HepG2 (cell line): ENCODE data around the gene VCAN. TPM values are rescaled to one million over a fixed set of nuclear protein-coding genes. Genes with fewer than 3 reads are reported as not detected.

ENCODE experiments used
- ETV5 ChIP-seq: IDR thresholded peaks from 2 replicates; pipeline ENCODE4 v1.6.1; 2018; ENCODE audit warnings: missing biosample characterization, missing genetic modification reagents, inconsistent platforms, borderline replicate concordance
- HMG20A ChIP-seq: IDR thresholded peaks from 2 replicates; pipeline ENCODE4 v1.6.1; 2016; ENCODE audit warnings: borderline replicate concordance
- HNRNPL ChIP-seq: fragments of 200-400 bp; formaldehyde crosslinking; IDR thresholded peaks from 2 replicates; pipeline ENCODE4 v1.6.1; 2017; ENCODE audit warnings: mild to moderate bottlenecking, low read depth, low read length
- HOXD1 ChIP-seq: sonication (generic); formaldehyde crosslinking; IDR thresholded peaks from 2 replicates; pipeline ENCODE4 v1.5.0; 2020; ENCODE audit warnings: missing genetic modification reagents
- NBN ChIP-seq: fragments of 450-650 bp; conservative IDR thresholded peaks from 2 replicates; pipeline ENCODE4 v1.6.1; 2017
- NFKBIZ ChIP-seq: IDR thresholded peaks from 2 replicates; pipeline ENCODE4 v1.6.1; 2018; ENCODE audit warnings: missing genetic modification reagents, missing compliant biosample characterization
- NFYB ChIP-seq: sonication (generic); formaldehyde crosslinking; IDR thresholded peaks from 2 replicates; pipeline ENCODE4 v1.4.0; 2020; ENCODE audit warnings: missing genetic modification reagents
- REXO4 ChIP-seq: sonication (generic); formaldehyde crosslinking; IDR thresholded peaks from 2 replicates; pipeline ENCODE4 v1.8.0; 2022; ENCODE audit warnings: missing genetic modification reagents, mild to moderate bottlenecking, borderline replicate concordance
- TCF12 ChIP-seq, 2 experiments: fragments of 450-650 bp in 1 of 2; sonication (generic) in 1 of 2; formaldehyde crosslinking in 1 of 2; IDR thresholded peaks; 2 replicates each; pipeline versions ENCODE4 v1.6.1 to v1.8.0; 2017 to 2022; ENCODE audit warnings: antibody characterized with exemption in 1 of 2, mild to moderate bottlenecking in 1 of 2, missing genetic modification reagents in 1 of 2, moderate library complexity in 1 of 2
- ZFP37 ChIP-seq: sonication (generic); formaldehyde crosslinking; IDR thresholded peaks from 2 replicates; pipeline ENCODE4 v1.4.0; 2020; ENCODE audit warnings: missing genetic modification reagents, borderline replicate concordance
- ZNF121 ChIP-seq: sonication (generic); formaldehyde crosslinking; IDR thresholded peaks from 2 replicates; pipeline ENCODE4 v1.5.0; 2020; ENCODE audit warnings: mild to moderate bottlenecking, missing genetic modification reagents
- ZNF180 ChIP-seq: sonication (generic); formaldehyde crosslinking; IDR thresholded peaks from 2 replicates; pipeline ENCODE4 v1.4.0; 2020; ENCODE audit warnings: low read depth, missing genetic modification reagents, borderline replicate concordance
- ZNF256 ChIP-seq: sonication (generic); formaldehyde crosslinking; conservative IDR thresholded peaks from 2 replicates; pipeline ENCODE4 v1.4.0; 2020; ENCODE audit warnings: missing genetic modification reagents
- ZNF260 ChIP-seq: sonication (generic); formaldehyde crosslinking; IDR thresholded peaks from 2 replicates; pipeline ENCODE4 v1.4.0; 2020; ENCODE audit warnings: missing genetic modification reagents, low read depth, mild to moderate bottlenecking, borderline replicate concordance
- ZNF354B ChIP-seq: sonication (generic); formaldehyde crosslinking; IDR thresholded peaks from 2 replicates; pipeline ENCODE4 v1.8.0; 2022; ENCODE audit warnings: mild to moderate bottlenecking, missing genetic modification reagents
- ZNF775 ChIP-seq: sonication (generic); formaldehyde crosslinking; IDR thresholded peaks from 2 replicates; pipeline ENCODE4 v1.4.0; 2020; ENCODE audit warnings: missing genetic modification reagents, mild to moderate bottlenecking, moderate library complexity, borderline replicate concordance
- polyA plus RNA-seq, 8 experiments: library from polyadenylated mRNA; depleted of rRNA in 3 of 8; stranded (reverse) in 7 of 8; unstranded in 1 of 8; fragments of >200 nt; fragmentation: Illumina TruSeq in 4 of 8; extraction: Trizol in 4 of 8; gene quantifications; 2 replicates each; pipeline versions ENCODE4 v1.2.1 to v1.2.3, GENCODE V29; 2011 to 2016; ENCODE audit warnings: low read depth in 4 of 8, missing spikeins in 1 of 8, mixed read lengths in 1 of 8; ENCODE audit not compliant: insufficient read depth in 1 of 8
- total RNA-seq, 5 experiments: library from RNA; depleted of rRNA; stranded (reverse); fragments of >200 nt; fragmentation: Illumina TruSeq; extraction: Trizol; gene quantifications; 2 replicates each; pipeline ENCODE4 v1.2.3, GENCODE V29; 2016; ENCODE audit warnings: low read depth in 1 of 5
- TF ChIP-seq, protein P1 (sequence below): sonication (generic); formaldehyde crosslinking; IDR thresholded peaks from 2 replicates; pipeline ENCODE4 v1.8.0; 2022; ENCODE audit warnings: mild to moderate bottlenecking, missing genetic modification reagents; ENCODE audit not compliant: insufficient replicate concordance
- TF ChIP-seq, protein P2 (sequence below): sonication (generic); formaldehyde crosslinking; conservative IDR thresholded peaks from 2 replicates; pipeline ENCODE4 v1.4.0; 2020; ENCODE audit warnings: missing genetic modification reagents
- TF ChIP-seq, protein P3 (sequence below): IDR thresholded peaks from 2 replicates; pipeline ENCODE4 v1.4.0; 2020; ENCODE audit warnings: mild to moderate bottlenecking, missing genetic modification reagents
- TF ChIP-seq, protein P4 (sequence below): sonication (generic); formaldehyde crosslinking; IDR thresholded peaks from 2 replicates; pipeline ENCODE4 v1.4.0; 2020; ENCODE audit warnings: missing genetic modification reagents, mild to moderate bottlenecking, borderline replicate concordance
- TF ChIP-seq, protein P5 (sequence below): sonication (generic); formaldehyde crosslinking; IDR thresholded peaks from 2 replicates; pipeline ENCODE4 v1.8.1; 2023; ENCODE audit warnings: missing genetic modification reagents, inconsistent platforms, borderline replicate concordance

The VCAN gene
- total and polyA plus RNA-seq, 2 of the 13 experiments (the other 11 are each of a cell fraction or from before 2014, with no cell fraction given): 1.2 to 3.5 TPM

DNA sequence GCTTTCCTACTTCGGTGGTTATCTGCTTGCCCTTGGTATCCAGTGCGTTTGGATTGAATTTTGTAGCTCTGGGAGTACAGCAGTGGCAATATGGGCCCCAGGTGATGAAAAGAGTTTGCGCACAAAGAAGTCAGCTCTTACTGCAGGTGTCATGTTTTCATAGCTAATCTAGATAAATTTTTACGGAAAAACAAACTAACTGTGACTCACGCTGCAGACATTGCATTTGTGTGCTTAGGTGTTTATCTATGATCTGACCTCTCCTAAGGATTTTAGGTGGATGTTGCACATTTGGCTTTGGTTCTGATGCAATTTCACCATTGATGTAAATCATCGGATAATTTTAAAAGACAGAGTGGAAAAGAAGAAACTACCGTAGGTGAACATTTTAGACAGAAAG, 92.1 kb downstream of the VCAN start (continued):
- TF ChIP-seq ZNF260 (no peak), HOXD1 (no peak), ZNF121 (no peak), HMG20A (CRISPR knock-in tag) (peak; percentile 90; the same call in 1 of the 2 replicates), NFYB (CRISPR knock-in tag) (no peak), NBN (no peak), NFKBIZ (no peak), ZNF354B (CRISPR knock-in tag) (no peak), TCF12 (IDR thresholded peaks at IDR 0.05) (no peak), TCF12 (CRISPR knock-in tag; IDR thresholded peaks at IDR 0.05) (no peak), HNRNPL (no peak), ZFP37 (CRISPR knock-in tag) (no peak), REXO4 (CRISPR knock-in tag) (no peak), ZNF775 (no peak), ZNF180 (CRISPR knock-in tag) (no peak), ZNF256 (CRISPR knock-in tag) (no peak), ETV5 (peak; percentile 25; the same call in 1 of the 2 replicates)
- TF ChIP-seq, protein P1, sequence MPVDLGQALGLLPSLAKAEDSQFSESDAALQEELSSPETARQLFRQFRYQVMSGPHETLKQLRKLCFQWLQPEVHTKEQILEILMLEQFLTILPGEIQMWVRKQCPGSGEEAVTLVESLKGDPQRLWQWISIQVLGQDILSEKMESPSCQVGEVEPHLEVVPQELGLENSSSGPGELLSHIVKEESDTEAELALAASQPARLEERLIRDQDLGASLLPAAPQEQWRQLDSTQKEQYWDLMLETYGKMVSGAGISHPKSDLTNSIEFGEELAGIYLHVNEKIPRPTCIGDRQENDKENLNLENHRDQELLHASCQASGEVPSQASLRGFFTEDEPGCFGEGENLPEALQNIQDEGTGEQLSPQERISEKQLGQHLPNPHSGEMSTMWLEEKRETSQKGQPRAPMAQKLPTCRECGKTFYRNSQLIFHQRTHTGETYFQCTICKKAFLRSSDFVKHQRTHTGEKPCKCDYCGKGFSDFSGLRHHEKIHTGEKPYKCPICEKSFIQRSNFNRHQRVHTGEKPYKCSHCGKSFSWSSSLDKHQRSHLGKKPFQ (CRISPR knock-in tag): no peak
- TF ChIP-seq, protein P2, sequence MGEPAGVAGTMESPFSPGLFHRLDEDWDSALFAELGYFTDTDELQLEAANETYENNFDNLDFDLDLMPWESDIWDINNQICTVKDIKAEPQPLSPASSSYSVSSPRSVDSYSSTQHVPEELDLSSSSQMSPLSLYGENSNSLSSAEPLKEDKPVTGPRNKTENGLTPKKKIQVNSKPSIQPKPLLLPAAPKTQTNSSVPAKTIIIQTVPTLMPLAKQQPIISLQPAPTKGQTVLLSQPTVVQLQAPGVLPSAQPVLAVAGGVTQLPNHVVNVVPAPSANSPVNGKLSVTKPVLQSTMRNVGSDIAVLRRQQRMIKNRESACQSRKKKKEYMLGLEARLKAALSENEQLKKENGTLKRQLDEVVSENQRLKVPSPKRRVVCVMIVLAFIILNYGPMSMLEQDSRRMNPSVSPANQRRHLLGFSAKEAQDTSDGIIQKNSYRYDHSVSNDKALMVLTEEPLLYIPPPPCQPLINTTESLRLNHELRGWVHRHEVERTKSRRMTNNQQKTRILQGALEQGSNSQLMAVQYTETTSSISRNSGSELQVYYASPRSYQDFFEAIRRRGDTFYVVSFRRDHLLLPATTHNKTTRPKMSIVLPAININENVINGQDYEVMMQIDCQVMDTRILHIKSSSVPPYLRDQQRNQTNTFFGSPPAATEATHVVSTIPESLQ: no peak
- TF ChIP-seq, protein P3, sequence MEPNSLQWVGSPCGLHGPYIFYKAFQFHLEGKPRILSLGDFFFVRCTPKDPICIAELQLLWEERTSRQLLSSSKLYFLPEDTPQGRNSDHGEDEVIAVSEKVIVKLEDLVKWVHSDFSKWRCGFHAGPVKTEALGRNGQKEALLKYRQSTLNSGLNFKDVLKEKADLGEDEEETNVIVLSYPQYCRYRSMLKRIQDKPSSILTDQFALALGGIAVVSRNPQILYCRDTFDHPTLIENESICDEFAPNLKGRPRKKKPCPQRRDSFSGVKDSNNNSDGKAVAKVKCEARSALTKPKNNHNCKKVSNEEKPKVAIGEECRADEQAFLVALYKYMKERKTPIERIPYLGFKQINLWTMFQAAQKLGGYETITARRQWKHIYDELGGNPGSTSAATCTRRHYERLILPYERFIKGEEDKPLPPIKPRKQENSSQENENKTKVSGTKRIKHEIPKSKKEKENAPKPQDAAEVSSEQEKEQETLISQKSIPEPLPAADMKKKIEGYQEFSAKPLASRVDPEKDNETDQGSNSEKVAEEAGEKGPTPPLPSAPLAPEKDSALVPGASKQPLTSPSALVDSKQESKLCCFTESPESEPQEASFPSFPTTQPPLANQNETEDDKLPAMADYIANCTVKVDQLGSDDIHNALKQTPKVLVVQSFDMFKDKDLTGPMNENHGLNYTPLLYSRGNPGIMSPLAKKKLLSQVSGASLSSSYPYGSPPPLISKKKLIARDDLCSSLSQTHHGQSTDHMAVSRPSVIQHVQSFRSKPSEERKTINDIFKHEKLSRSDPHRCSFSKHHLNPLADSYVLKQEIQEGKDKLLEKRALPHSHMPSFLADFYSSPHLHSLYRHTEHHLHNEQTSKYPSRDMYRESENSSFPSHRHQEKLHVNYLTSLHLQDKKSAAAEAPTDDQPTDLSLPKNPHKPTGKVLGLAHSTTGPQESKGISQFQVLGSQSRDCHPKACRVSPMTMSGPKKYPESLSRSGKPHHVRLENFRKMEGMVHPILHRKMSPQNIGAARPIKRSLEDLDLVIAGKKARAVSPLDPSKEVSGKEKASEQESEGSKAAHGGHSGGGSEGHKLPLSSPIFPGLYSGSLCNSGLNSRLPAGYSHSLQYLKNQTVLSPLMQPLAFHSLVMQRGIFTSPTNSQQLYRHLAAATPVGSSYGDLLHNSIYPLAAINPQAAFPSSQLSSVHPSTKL (CRISPR knock-in tag): peak; percentile 89
- TF ChIP-seq, protein P4, sequence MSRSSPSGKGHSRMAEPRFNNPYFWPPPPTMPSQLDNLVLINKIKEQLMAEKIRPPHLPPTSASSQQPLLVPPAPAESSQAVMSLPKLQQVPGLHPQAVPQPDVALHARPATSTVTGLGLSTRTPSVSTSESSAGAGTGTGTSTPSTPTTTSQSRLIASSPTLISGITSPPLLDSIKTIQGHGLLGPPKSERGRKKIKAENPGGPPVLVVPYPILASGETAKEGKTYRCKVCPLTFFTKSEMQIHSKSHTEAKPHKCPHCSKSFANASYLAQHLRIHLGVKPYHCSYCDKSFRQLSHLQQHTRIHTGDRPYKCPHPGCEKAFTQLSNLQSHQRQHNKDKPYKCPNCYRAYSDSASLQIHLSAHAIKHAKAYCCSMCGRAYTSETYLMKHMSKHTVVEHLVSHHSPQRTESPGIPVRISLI: no peak
- TF ChIP-seq, protein P5, sequence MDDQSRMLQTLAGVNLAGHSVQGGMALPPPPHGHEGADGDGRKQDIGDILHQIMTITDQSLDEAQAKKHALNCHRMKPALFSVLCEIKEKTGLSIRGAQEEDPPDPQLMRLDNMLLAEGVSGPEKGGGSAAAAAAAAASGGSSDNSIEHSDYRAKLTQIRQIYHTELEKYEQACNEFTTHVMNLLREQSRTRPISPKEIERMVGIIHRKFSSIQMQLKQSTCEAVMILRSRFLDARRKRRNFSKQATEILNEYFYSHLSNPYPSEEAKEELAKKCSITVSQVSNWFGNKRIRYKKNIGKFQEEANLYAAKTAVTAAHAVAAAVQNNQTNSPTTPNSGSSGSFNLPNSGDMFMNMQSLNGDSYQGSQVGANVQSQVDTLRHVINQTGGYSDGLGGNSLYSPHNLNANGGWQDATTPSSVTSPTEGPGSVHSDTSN: no peak
